ENCODE data around the gene LRIG2.

DNA sequence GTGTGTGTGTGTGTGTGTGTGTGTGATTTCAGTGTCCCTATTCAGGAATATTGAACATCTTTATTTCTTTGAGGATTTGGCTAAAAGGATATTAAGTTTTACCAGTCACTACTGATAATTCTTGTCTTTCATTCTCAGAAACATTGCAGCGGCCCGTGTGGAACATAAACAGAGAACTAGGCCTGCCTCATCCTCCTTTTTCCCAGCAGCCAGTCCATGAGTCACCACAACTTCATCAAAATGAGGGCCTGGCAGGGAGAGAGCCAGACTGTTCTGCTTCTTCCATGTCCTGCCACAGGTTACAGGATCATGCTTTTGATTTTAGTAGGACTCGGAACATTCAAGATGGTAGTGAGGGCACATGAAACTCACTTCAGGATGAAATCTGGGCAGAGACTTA is 50.7 kb downstream of the LRIG2 start:
- TF ChIP-seq, protein P1, sequence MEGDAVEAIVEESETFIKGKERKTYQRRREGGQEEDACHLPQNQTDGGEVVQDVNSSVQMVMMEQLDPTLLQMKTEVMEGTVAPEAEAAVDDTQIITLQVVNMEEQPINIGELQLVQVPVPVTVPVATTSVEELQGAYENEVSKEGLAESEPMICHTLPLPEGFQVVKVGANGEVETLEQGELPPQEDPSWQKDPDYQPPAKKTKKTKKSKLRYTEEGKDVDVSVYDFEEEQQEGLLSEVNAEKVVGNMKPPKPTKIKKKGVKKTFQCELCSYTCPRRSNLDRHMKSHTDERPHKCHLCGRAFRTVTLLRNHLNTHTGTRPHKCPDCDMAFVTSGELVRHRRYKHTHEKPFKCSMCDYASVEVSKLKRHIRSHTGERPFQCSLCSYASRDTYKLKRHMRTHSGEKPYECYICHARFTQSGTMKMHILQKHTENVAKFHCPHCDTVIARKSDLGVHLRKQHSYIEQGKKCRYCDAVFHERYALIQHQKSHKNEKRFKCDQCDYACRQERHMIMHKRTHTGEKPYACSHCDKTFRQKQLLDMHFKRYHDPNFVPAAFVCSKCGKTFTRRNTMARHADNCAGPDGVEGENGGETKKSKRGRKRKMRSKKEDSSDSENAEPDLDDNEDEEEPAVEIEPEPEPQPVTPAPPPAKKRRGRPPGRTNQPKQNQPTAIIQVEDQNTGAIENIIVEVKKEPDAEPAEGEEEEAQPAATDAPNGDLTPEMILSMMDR (IDR thresholded peaks at IDR 0.05; ENCODE audit: poor library complexity): no peak
- TF ChIP-seq EZH2 (IDR thresholded peaks at IDR 0.05; ENCODE audit: borderline replicate concordance) (no peak), EZH2phosphoT487 (IDR thresholded peaks at IDR 0.05; ENCODE audit: low read depth, severe bottlenecking, unreplicated experiment) (no peak)

All from hepatocyte (in vitro differentiated cells).